HG02852 (cell line): Measurements from ENCODE around the gene ERCC3.
"Not testable (repeated sequence)": the region's sequence is repeated elsewhere in the genome, so short reads cannot be mapped to it uniquely, and the experiment has no call there.

Source experiments
- ATAC-seq: cut with Tn5 transposase; IDR thresholded peaks from one replicate; pipeline ENCODE4 v1.9.1; 2021; ENCODE audit warnings: mild to moderate bottlenecking, moderate library complexity; ENCODE audit not compliant: unreplicated experiment

Gene ERCC3

GRCh38 chr2:127280693-127281092 lies 13.3 kb downstream of the ERCC3 start:
- no peak for ATAC-seq

GRCh38 chr2:127279781-127280180 lies 14.2 kb downstream of the ERCC3 start:
- no peak for ATAC-seq

- no peak for ATAC-seq
These were observed 15.0 kb downstream of the ERCC3 start for GRCh38 chr2:127278959-127279358.

- peak; percentile 92 for ATAC-seq
These were observed 16.9 kb downstream of the ERCC3 start for GRCh38 chr2:127277028-127277427.

- ATAC-seq: no peak
These were observed 18.2 kb downstream of the ERCC3 start for GRCh38 chr2:127275789-127276188.

- ATAC-seq: no peak
These were observed 18.6 kb downstream of the ERCC3 start for GRCh38 chr2:127275356-127275755.

- no peak for ATAC-seq
These were observed 23.3 kb downstream of the ERCC3 start for GRCh38 chr2:127270663-127271062.

GRCh38 chr2:127261804-127262406 lies 32.0 kb downstream of the ERCC3 start:
- ATAC-seq: no peak

GRCh38 chr2:127259355-127259754 lies 34.6 kb downstream of the ERCC3 start:
- no peak for ATAC-seq

- no peak for ATAC-seq
These were observed 37.1 kb downstream of the ERCC3 start for GRCh38 chr2:127256866-127257265.

- no peak for ATAC-seq
These were observed 37.6 kb downstream of the ERCC3 start for GRCh38 chr2:127256381-127256780.

GRCh38 chr2:127255721-127256120 lies 38.2 kb downstream of the ERCC3 start:
- ATAC-seq: no peak

GRCh38 chr2:127255146-127255545 lies 38.8 kb downstream of the ERCC3 start:
- ATAC-seq: no peak

- no peak for ATAC-seq
These were observed 39.5 kb downstream of the ERCC3 start for GRCh38 chr2:127254386-127254981.

GRCh38 chr2:127241184-127241583 lies 52.8 kb downstream of the ERCC3 start:
- ATAC-seq: not testable (repeated sequence)

- ATAC-seq: no peak
These were observed 54.5 kb downstream of the ERCC3 start for GRCh38 chr2:127239395-127239794.

- not testable (repeated sequence) for ATAC-seq
These were observed 56.2 kb downstream of the ERCC3 start for GRCh38 chr2:127237768-127238167.

- ATAC-seq: no peak
These were observed 58.8 kb downstream of the ERCC3 start for GRCh38 chr2:127235082-127235702.

GRCh38 chr2:127233710-127234109 lies 60.2 kb downstream of the ERCC3 start:
- ATAC-seq: no peak

- no peak for ATAC-seq
These were observed 62.6 kb downstream of the ERCC3 start for GRCh38 chr2:127231130-127231865.

GRCh38 chr2:127229555-127229954 lies 64.4 kb downstream of the ERCC3 start:
- ATAC-seq: no peak

- ATAC-seq: no peak
These were observed 65.8 kb downstream of the ERCC3 start for GRCh38 chr2:127228102-127228501.
